Natural killer cell (primary cell): Measurements from ENCODE around the gene TRAF7. TPM values are rescaled to one million over a fixed set of nuclear protein-coding genes. Genes with fewer than 3 reads are reported as not detected.

Experiments
- ATAC-seq, 3 donors: fragments of 150-1000 bp in 2 of 3; fragments of 200-7000 bp in 1 of 3; cut with Tn5 transposase; 1 replicate in 1 of 3; 2 replicates in 2 of 3; pipeline ENCODE4 v1.10.0; 2021; ENCODE audit warnings: mild to moderate bottlenecking in 2 of 3, moderate library complexity in 2 of 3
- DNase-seq, 2 donors: peaks; one replicate each; pipeline versions ENCODE4 v3.0.0 to v3.0.0-alpha.2; 2013 to 2021; ENCODE audit warnings: mixed read lengths in 1 of 2
- H3K27ac ChIP-seq: one replicate; pipeline ENCODE4 v1.5.1; 2013; ENCODE audit warnings: mild to moderate bottlenecking, low read length
- H3K27me3 ChIP-seq: one replicate; pipeline ENCODE4 v1.6.1; 2013; ENCODE audit warnings: low read length; ENCODE audit not compliant: control insufficient read depth, insufficient read depth
- H3K36me3 ChIP-seq: one replicate; pipeline ENCODE4 v1.6.1; 2013; ENCODE audit warnings: low read length; ENCODE audit not compliant: control insufficient read depth, insufficient read depth
- H3K4me1 ChIP-seq: one replicate; pipeline ENCODE4 v1.6.1; 2013; ENCODE audit warnings: low read length; ENCODE audit not compliant: control insufficient read depth, insufficient read depth
- H3K4me3 ChIP-seq: one replicate; pipeline ENCODE4 v1.5.1; 2013; ENCODE audit warnings: low read length
- H3K9me3 ChIP-seq: one replicate; pipeline ENCODE4 v1.6.1; 2013; ENCODE audit warnings: low read length; ENCODE audit not compliant: control insufficient read depth, insufficient read depth
- H3K27ac Mint-ChIP-seq, 2 donors: one replicate each; pipeline ENCODE4 v1.8.0; 2022; ENCODE audit warnings: mild to moderate bottlenecking in 2 of 2, mixed read lengths in 2 of 2, moderate library complexity in 1 of 2
- H3K27me3 Mint-ChIP-seq, 2 donors: one replicate each; pipeline ENCODE4 v1.8.0; 2022; ENCODE audit warnings: low read depth in 2 of 2, mixed read lengths in 2 of 2
- H3K36me3 Mint-ChIP-seq: one replicate; pipeline ENCODE4 v1.8.0; 2022; ENCODE audit warnings: mixed read lengths
- H3K4me1 Mint-ChIP-seq, 2 donors: one replicate each; pipeline ENCODE4 v1.8.0; 2022; ENCODE audit warnings: mixed read lengths in 2 of 2
- H3K4me3 Mint-ChIP-seq: one replicate; pipeline ENCODE4 v1.8.0; 2022; ENCODE audit warnings: mild to moderate bottlenecking, moderate library complexity, mixed read lengths
- H3K9me3 Mint-ChIP-seq, 2 donors: one replicate each; pipeline ENCODE4 v1.8.0; 2022; ENCODE audit warnings: mixed read lengths in 2 of 2
- WGBS: methylation state at CpG from one replicate; pipeline ENCODE4 v1.1.7; 2013; ENCODE audit warnings: missing lambda C conversion rate; ENCODE audit not compliant: insufficient coverage; 5-methylcytosine and 5-hydroxymethylcytosine counted together
- intact Hi-C: fragments of 100-400 bp; cut with micrococcal nuclease; formaldehyde crosslinking; loops from one replicate; pipeline ENCODE4 v1.14.2; 2022
- total RNA-seq, 4 donors: library from RNA; stranded (reverse); fragments of 120-200 nt in 1 of 4; gene quantifications; one replicate each; pipeline versions ENCODE4 v1.2.3 to v1.2.4, GENCODE V29; 2013 to 2022
- TF ChIP-seq, protein P1 (sequence below): fragments of 200-600 bp; IDR thresholded peaks from one replicate; pipeline ENCODE4 v1.8.0; 2022; ENCODE audit warnings: antibody characterized with exemption

Gene TRAF7
- total RNA-seq, 3 donors from 2014 or later (not counting 1 experiment from before 2014, with no cell fraction given): 29.3 to 39.1 (median 37.3) TPM

DNA sequence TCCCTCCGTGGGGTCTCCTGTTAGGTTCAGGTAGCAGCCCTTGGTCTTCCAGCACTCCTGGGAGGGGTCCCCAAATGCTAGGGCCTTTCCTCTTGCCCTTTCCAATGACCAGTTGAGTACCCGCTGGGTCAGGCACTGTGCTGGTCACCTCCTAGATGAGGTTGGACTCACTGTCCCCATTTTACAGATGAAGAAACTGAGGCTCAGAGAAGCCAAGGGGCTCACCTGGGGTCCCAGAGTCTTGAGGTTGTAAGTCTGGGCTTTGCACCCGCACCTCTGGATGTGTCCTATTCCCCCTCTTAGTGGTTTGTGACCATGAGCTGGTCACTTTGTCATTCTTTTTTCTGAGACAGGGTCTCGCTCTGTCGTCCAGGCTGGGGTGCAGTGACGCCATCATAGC lies 42.2 kb downstream of the TRAF7 start:
- H3K36me3 Mint-ChIP-seq: no peaks in the 10 kb centered on the region
- WGBS: 79% methylated on average over 6 of the region's 6 CpGs
- intact Hi-C loops: no loop called here
- peaks cover 11 to 28% of the 10 kb centered on the region in 2 donors for H3K27me3 Mint-ChIP-seq
- ATAC-seq (no peak), DNase-seq (no peak)
- peaks cover 39% of the 10 kb centered on the region for H3K27me3 ChIP-seq
- H3K9me3 ChIP-seq: no peaks in the 10 kb centered on the region
- no peaks in the 10 kb centered on the region for H3K9me3 Mint-ChIP-seq
- TF ChIP-seq, protein P1, sequence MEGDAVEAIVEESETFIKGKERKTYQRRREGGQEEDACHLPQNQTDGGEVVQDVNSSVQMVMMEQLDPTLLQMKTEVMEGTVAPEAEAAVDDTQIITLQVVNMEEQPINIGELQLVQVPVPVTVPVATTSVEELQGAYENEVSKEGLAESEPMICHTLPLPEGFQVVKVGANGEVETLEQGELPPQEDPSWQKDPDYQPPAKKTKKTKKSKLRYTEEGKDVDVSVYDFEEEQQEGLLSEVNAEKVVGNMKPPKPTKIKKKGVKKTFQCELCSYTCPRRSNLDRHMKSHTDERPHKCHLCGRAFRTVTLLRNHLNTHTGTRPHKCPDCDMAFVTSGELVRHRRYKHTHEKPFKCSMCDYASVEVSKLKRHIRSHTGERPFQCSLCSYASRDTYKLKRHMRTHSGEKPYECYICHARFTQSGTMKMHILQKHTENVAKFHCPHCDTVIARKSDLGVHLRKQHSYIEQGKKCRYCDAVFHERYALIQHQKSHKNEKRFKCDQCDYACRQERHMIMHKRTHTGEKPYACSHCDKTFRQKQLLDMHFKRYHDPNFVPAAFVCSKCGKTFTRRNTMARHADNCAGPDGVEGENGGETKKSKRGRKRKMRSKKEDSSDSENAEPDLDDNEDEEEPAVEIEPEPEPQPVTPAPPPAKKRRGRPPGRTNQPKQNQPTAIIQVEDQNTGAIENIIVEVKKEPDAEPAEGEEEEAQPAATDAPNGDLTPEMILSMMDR: no peak
- H3K27ac ChIP-seq: no peak overlapping the region
- H3K4me3 Mint-ChIP-seq: peak overlapping the region; percentile 49
- H3K27ac Mint-ChIP-seq: no peak overlapping the region
- H3K4me3 ChIP-seq: no peak overlapping the region
- H3K4me1 Mint-ChIP-seq: peaks cover 0 to 5% of the 10 kb centered on the region in 2 donors
- H3K4me1 ChIP-seq: peaks cover 15% of the 10 kb centered on the region
- no peaks in the 10 kb centered on the region for H3K36me3 ChIP-seq

DNA sequence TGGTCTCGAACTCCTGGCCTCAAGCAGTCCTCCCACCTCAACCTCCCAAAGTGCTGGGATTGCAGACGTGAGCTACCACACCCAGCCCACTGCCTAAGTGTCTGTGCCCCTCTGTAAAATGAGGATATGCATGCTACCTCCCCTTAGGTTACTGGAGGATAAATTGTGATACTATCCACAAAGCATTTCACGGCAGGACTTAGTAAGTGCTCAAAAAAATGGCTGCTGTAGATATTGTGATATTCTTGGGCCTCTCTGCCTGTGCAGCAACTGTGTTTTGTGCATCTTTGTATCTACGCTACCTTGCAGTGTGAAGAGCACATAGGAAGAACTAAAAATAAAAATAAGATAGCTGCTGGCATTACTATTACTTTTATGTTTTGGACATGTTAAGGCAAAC lies 42.7 kb downstream of the TRAF7 start:
- DNase-seq (no peak), ATAC-seq (no peak)
- Mint-ChIP-seq H3K36me3 (no peaks in the 10 kb centered on the region), H3K27me3 (peaks cover 11 to 28% of the 10 kb centered on the region in 2 donors), H3K4me3 (peak overlapping the region; percentile 49), H3K9me3 (no peaks in the 10 kb centered on the region), H3K4me1 (peaks cover 0 to 5% of the 10 kb centered on the region in 2 donors), H3K27ac (no peak overlapping the region)
- 87% methylated on average over 3 of the region's 4 CpGs for WGBS
- intact Hi-C loops: no loop called here
- peaks cover 15% of the 10 kb centered on the region for H3K4me1 ChIP-seq
- TF ChIP-seq, protein P1: no peak
- no peak overlapping the region for H3K4me3 ChIP-seq
- no peak overlapping the region for H3K27ac ChIP-seq
- no peaks in the 10 kb centered on the region for H3K9me3 ChIP-seq
- no peaks in the 10 kb centered on the region for H3K36me3 ChIP-seq
- peaks cover 39% of the 10 kb centered on the region for H3K27me3 ChIP-seq

DNA sequence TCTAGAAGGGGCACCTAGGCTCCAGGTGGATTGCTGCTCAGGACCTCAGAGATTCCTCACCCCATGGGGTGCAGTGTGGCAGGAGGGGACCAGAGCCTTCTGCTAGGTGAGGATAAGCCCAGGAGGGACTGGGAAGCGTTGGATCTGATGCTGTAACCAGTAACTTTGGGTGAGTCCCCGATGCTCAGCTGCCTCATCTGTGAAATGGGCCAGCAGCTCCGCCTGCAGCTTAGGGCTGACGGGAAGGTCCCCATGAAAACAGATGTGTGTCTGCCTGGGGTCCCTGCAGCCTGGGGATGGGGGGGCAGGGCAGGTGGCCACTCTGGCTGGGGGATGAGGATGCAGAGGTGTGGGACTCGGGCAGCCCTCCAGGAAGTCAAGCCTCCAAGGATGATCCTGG lies 43.5 kb downstream of the TRAF7 start:
- H3K9me3 Mint-ChIP-seq: no peaks in the 10 kb centered on the region
- H3K4me3 ChIP-seq: no peak overlapping the region
- H3K4me1 Mint-ChIP-seq: peaks cover 0 to 11% of the 10 kb centered on the region in 2 donors
- H3K4me3 Mint-ChIP-seq: peak overlapping the region; percentile 49
- no peaks in the 10 kb centered on the region for H3K36me3 ChIP-seq
- H3K9me3 ChIP-seq: no peaks in the 10 kb centered on the region
- H3K4me1 ChIP-seq: peaks cover 15% of the 10 kb centered on the region
- H3K27ac ChIP-seq: no peak overlapping the region
- ATAC-seq (no peak), DNase-seq (no peak)
- peaks cover 11 to 28% of the 10 kb centered on the region in 2 donors for H3K27me3 Mint-ChIP-seq
- intact Hi-C loops: no loop called here
- H3K36me3 Mint-ChIP-seq: no peaks in the 10 kb centered on the region
- WGBS: 85% methylated on average over 5 of the region's 5 CpGs
- no peak overlapping the region for H3K27ac Mint-ChIP-seq
- peaks cover 37% of the 10 kb centered on the region for H3K27me3 ChIP-seq
- TF ChIP-seq, protein P1: no peak

DNA sequence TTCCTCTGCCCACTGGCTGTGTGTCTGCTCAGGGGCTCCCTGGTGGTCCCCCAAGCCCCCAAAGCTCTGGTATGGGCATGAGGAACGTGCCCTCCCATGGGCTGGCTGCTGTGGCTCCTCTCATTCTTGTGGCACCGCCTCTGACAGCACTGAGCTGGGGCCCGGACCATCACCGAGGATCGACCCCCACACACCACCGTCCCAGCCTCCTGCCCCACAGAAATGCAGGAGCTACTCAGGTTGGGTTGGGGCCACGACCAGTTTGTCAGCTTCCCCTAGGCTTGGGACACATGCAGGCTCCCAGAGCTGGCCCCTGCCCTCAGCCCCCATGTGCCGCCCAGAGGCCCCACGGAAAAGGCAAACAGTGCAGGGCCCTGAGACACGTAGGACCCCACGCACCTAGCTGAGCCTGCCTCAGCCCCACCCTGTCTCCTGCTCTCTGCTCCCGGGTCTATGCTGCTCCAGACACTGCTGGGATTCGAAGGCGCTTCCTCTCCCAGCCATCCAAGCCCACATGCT lies 44.1 kb downstream of the TRAF7 start:
- no peak overlapping the region for H3K27ac ChIP-seq
- H3K36me3 ChIP-seq: no peaks in the 10 kb centered on the region
- H3K27me3 ChIP-seq: peaks cover 31% of the 10 kb centered on the region
- H3K4me3 ChIP-seq: no peak overlapping the region
- H3K9me3 ChIP-seq: no peaks in the 10 kb centered on the region
- WGBS: 82% methylated on average over 14 of the region's 14 CpGs
- H3K27ac Mint-ChIP-seq: no peak overlapping the region
- H3K4me3 Mint-ChIP-seq: no peak overlapping the region
- H3K9me3 Mint-ChIP-seq: no peaks in the 10 kb centered on the region
- DNase-seq (no peak), ATAC-seq (no peak)
- peaks cover 5 to 16% of the 10 kb centered on the region in 2 donors for H3K4me1 Mint-ChIP-seq
- H3K36me3 Mint-ChIP-seq: no peaks in the 10 kb centered on the region
- intact Hi-C loops: no loop called here
- peaks cover 18% of the 10 kb centered on the region for H3K4me1 ChIP-seq
- TF ChIP-seq, protein P1: no peak
- peaks cover 11 to 27% of the 10 kb centered on the region in 2 donors for H3K27me3 Mint-ChIP-seq
